RWPE2 (cell line): Measurements from ENCODE around the gene TAF11.

Source experiments
- ATAC-seq: fragments of 200-7000 bp; cut with Tn5 transposase; 3 replicates; pipeline ENCODE4 v1.9.1; 2021; ENCODE audit warnings: low read depth
- DNase-seq: peaks from one replicate; pipeline ENCODE4 v3.0.0-alpha.2; 2020; ENCODE audit warnings: low spot score
- H3K27ac ChIP-seq: fragments of 450-650 bp; 2 replicates; pipeline ENCODE4 v1.5.1; 2017; ENCODE audit warnings: mild to moderate bottlenecking; ENCODE audit not compliant: poor library complexity, severe bottlenecking
- H3K27me3 ChIP-seq: fragments of 250-450 bp; sonication (Bioruptor Pico); 2 replicates; pipeline ENCODE4 v1.5.1; 2021; ENCODE audit warnings: mild to moderate bottlenecking, moderate library complexity; ENCODE audit not compliant: insufficient read depth, poor library complexity, severe bottlenecking
- H3K36me3 ChIP-seq: fragments of 250-450 bp; sonication (Bioruptor Pico); 2 replicates; pipeline ENCODE4 v1.5.1; 2020; ENCODE audit warnings: low read depth, mild to moderate bottlenecking, moderate library complexity
- H3K4me1 ChIP-seq: fragments of 250-450 bp; sonication (Bioruptor Pico); 2 replicates; pipeline ENCODE4 v1.5.1; 2021; ENCODE audit warnings: mild to moderate bottlenecking, moderate library complexity; ENCODE audit not compliant: insufficient read depth, poor library complexity, severe bottlenecking
- H3K4me3 ChIP-seq: fragments of 250-450 bp; sonication (Bioruptor Pico); 2 replicates; pipeline ENCODE4 v1.5.1; 2021; ENCODE audit warnings: mild to moderate bottlenecking, moderate library complexity; ENCODE audit not compliant: severe bottlenecking
- H3K9me3 ChIP-seq: fragments of 250-450 bp; sonication (Bioruptor Pico); 2 replicates; pipeline ENCODE4 v1.5.1; 2021; ENCODE audit warnings: mild to moderate bottlenecking, moderate library complexity; ENCODE audit not compliant: severe bottlenecking
- TF ChIP-seq, protein P1 (sequence below): fragments of 450-650 bp; IDR thresholded peaks from one replicate; pipeline ENCODE4 v1.5.1; 2017; ENCODE audit warnings: mild to moderate bottlenecking, moderate library complexity; ENCODE audit not compliant: poor library complexity, severe bottlenecking

TAF11 gene

DNA sequence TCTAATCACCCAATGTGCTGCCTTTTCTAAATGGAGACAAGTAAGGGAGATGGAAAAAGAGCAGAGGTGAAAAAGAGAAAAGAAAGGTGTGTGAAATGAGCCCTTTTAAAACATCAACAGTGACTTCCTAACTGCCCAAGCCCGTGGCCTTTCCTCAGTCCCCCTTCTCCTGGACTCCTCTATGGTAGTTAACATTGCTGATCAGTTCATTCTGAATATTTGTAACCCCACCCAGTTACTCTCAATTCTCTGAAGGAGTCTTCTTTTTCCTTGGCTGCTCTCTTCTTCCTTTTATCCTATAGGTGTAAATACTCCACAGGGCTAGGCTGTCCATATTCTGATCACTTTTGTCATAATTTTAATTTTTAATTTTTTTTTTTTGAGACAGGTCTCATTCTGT, 27.1 kb downstream of the TAF11 start:
- DNase-seq (no peak), ATAC-seq (no peak)
- Histone ChIP-seq H3K36me3 (peaks cover 54% of the 10 kb centered on the region), H3K4me3 (no peak overlapping the region), H3K27ac (no peak overlapping the region), H3K9me3 (no peaks in the 10 kb centered on the region), H3K4me1 (no peaks in the 10 kb centered on the region), H3K27me3 (no peaks in the 10 kb centered on the region)
- TF ChIP-seq, protein P1, sequence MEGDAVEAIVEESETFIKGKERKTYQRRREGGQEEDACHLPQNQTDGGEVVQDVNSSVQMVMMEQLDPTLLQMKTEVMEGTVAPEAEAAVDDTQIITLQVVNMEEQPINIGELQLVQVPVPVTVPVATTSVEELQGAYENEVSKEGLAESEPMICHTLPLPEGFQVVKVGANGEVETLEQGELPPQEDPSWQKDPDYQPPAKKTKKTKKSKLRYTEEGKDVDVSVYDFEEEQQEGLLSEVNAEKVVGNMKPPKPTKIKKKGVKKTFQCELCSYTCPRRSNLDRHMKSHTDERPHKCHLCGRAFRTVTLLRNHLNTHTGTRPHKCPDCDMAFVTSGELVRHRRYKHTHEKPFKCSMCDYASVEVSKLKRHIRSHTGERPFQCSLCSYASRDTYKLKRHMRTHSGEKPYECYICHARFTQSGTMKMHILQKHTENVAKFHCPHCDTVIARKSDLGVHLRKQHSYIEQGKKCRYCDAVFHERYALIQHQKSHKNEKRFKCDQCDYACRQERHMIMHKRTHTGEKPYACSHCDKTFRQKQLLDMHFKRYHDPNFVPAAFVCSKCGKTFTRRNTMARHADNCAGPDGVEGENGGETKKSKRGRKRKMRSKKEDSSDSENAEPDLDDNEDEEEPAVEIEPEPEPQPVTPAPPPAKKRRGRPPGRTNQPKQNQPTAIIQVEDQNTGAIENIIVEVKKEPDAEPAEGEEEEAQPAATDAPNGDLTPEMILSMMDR = no peak

DNA sequence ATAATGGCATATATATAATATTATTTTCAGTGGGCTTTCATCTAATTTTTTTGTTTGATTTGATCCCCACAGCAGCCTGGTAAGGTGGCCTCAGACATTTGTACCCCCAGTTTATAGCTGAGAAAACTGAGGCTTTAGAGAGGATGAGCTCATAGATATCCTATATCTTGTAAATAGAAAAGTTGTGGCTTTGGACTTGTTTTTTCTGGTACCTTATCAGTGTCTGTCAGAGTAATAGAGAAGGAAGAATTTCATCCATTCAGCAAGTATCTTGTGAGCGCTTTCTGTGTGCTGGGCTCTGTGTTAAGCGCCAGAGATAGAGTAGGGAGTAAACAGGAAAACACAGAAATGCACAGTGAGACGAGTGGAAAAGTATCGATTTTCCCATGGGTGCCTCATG, 27.9 kb downstream of the TAF11 start:
- ATAC-seq = no peak
- no peaks in the 10 kb centered on the region for H3K9me3 ChIP-seq
- no peak for DNase-seq
- peaks cover 48% of the 10 kb centered on the region for H3K36me3 ChIP-seq
- H3K27ac ChIP-seq = no peak overlapping the region
- TF ChIP-seq, protein P1 = no peak
- no peak overlapping the region for H3K4me3 ChIP-seq
- H3K4me1 ChIP-seq = no peaks in the 10 kb centered on the region
- H3K27me3 ChIP-seq = no peaks in the 10 kb centered on the region

DNA sequence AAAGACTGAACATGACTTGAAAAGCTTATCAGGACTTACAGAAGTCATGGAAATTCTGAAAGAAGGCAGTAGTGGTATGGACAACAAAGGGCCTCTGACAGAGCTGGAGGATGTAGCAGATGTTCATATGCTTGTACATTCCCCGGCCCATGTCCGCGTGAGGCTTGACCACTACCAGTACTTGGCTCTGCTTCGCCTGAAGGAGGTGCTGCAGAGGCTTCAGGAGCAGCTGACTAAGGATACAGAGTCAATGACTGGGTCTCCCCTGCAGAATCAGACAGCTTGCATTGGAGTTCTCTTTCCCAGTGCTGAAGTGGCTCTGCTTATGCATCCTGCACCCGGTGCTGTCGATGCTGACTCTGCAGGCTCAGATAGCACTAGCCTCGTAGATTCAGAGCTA, 29.2 kb downstream of the TAF11 start:
- no peaks in the 10 kb centered on the region for H3K9me3 ChIP-seq
- no peaks in the 10 kb centered on the region for H3K4me1 ChIP-seq
- H3K4me3 ChIP-seq = no peak overlapping the region
- no peak overlapping the region for H3K27ac ChIP-seq
- H3K27me3 ChIP-seq = no peaks in the 10 kb centered on the region
- no peak for DNase-seq
- ATAC-seq = no peak
- TF ChIP-seq, protein P1 = no peak
- H3K36me3 ChIP-seq = peaks cover 44% of the 10 kb centered on the region

DNA sequence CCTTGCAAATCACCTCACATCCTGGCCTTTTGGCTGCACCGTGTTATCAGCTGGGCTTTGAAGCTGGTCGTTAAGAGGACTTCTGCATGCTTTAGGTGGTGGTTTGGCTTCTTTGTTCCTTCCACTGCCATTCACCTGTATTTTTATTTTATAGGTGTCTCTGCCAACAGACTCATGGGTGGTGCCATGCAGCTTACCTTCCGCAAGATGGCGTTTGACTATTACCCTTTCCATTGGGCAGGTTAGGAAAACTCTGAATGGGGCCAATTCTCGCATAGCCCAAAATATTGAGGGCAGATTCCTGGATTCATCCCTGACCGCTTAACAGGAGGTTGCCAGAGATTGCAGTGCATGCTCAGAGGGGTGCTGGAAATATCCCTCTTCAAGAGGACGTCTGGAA, 32.4 kb downstream of the TAF11 start:
- Histone ChIP-seq H3K9me3 (no peaks in the 10 kb centered on the region), H3K27ac (no peak overlapping the region), H3K4me3 (no peak overlapping the region), H3K36me3 (peaks cover 28% of the 10 kb centered on the region), H3K4me1 (no peaks in the 10 kb centered on the region), H3K27me3 (no peaks in the 10 kb centered on the region)
- ATAC-seq = no peak
- DNase-seq = no peak
- TF ChIP-seq, protein P1 = no peak

DNA sequence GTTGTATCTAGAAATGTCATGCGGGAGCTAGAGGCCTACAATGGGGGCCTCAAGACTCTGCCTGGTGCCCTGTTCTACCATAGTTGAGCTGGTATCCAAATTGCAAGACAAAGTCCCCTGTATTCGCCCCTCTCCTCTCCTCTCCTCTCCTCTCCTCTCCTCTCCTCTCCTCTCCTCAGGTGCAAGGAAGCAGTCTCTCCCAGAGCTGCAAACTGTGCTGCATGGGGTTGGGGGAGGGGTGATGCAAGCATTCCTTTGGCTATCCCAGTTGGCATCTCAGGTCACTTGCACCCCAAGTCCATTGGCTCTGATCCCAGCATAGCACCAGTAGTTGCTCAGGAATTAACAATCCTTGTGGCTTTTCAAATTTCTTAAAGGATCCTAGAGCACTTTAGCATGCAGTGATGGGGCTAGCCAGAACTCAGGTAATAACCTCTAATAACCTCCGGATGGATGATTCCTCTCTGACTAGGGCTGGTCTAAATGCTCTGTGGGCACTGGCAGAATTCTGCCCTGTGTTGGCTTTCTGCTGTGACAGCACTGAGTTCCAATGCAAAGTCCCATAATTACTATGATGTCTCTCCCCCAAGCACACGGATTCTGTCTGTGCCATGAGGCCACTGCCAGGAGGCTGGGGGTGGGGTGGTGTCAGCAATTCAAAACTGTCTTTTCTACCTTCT, 35.3 kb downstream of the TAF11 start:
- no peak overlapping the region for H3K4me3 ChIP-seq
- H3K9me3 ChIP-seq = no peaks in the 10 kb centered on the region
- TF ChIP-seq, protein P1 = no peak
- H3K36me3 ChIP-seq = peaks cover 10% of the 10 kb centered on the region
- H3K27ac ChIP-seq = no peak overlapping the region
- H3K4me1 ChIP-seq = no peaks in the 10 kb centered on the region
- no peak for ATAC-seq
- DNase-seq = no peak
- no peaks in the 10 kb centered on the region for H3K27me3 ChIP-seq
